Uterus (tissue), 4 donors: ENCODE data around the gene MEPE. TPM values are rescaled to one million over a fixed set of nuclear protein-coding genes. Genes with fewer than 3 reads are reported as not detected.

Source experiments
- DNase-seq, 2 donors: peaks; one replicate each; pipeline ENCODE4 v3.0.0-alpha.2; 2019 to 2020
- H3K27ac ChIP-seq, 2 donors: fragments of 200-600 bp; sonication (generic); 1 replicate in 1 of 2; 2 replicates in 1 of 2; pipeline ENCODE4 v1.5.1; 2016 to 2018
- H3K27me3 ChIP-seq, 2 donors: fragments of 200-600 bp; sonication (generic); one replicate each; pipeline ENCODE4 v1.5.1; 2018 to 2019; ENCODE audit warnings: control low read depth in 1 of 2
- H3K36me3 ChIP-seq, 2 donors: fragments of 200-600 bp; sonication (generic); one replicate each; pipeline ENCODE4 v1.5.1; 2019; ENCODE audit warnings: control low read depth in 1 of 2
- H3K4me1 ChIP-seq, 2 donors: fragments of 200-600 bp; sonication (generic); one replicate each; pipeline ENCODE4 v1.5.1; 2018 to 2019; ENCODE audit warnings: control low read depth in 1 of 2
- H3K4me3 ChIP-seq, 2 donors: fragments of 200-600 bp; sonication (generic); 1 replicate in 1 of 2; 2 replicates in 1 of 2; pipeline ENCODE4 v1.5.1; 2018 to 2019; ENCODE audit warnings: mild to moderate bottlenecking in 1 of 2
- H3K9me3 ChIP-seq, 2 donors: fragments of 200-600 bp; sonication (generic); one replicate each; pipeline ENCODE4 v1.5.1; 2019; ENCODE audit warnings: control low read depth in 1 of 2
- POLR2A ChIP-seq, 2 donors: fragments of 450-650 bp; IDR thresholded peaks; one replicate each; pipeline ENCODE4 v1.6.1; 2016; ENCODE audit warnings: antibody characterized with exemption in 2 of 2, mild to moderate bottlenecking in 1 of 2, moderate library complexity in 1 of 2
- intact Hi-C: fragments of 100-400 bp; cut with DNase I; formaldehyde crosslinking; loops from one replicate; pipeline ENCODE4 v1.15.1; 2023; ENCODE audit warnings: low total_unique reads
- total RNA-seq, 4 donors: library from RNA; depleted of rRNA in 3 of 4; stranded (reverse); fragments of >200 nt in 3 of 4; gene quantifications; one replicate each; pipeline versions ENCODE4 v1.1.0 to v1.2.4, GENCODE V29; 2014 to 2023
- TF ChIP-seq, protein P1 (sequence below), 4 experiments: fragments of 200-600 bp in 2 of 4; fragments of 450-650 bp in 2 of 4; sonication (generic) in 2 of 4; IDR thresholded peaks; one replicate each; pipeline ENCODE4 v1.5.1; 2016 to 2019; ENCODE audit warnings: antibody characterized with exemption in 4 of 4, mild to moderate bottlenecking in 2 of 4, moderate library complexity in 1 of 4
- donor health status: DM: yes; HTN: yes; CAD: no.

MEPE gene
- total RNA-seq, 4 donors from 2014 or later: not detected

DNA sequence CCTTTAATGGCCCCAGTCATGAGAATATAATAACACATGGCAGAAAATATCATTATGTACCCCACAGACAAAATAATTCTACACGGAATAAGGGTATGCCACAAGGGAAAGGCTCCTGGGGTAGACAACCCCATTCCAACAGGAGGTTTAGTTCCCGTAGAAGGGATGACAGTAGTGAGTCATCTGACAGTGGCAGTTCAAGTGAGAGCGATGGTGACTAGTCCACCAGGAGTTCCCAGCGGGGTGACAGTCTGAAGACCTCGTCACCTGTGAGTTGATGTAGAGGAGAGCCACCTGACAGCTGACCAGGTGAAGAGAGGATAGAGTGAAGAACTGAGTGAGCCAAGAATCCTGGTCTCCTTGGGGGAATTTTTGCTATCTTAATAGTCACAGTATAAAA is 13.5 kb downstream of the MEPE start:
- Histone ChIP-seq H3K36me3 (no peaks in the 10 kb centered on the region), H3K9me3 (no peaks in the 10 kb centered on the region), H3K27me3 (no peaks in the 10 kb centered on the region), H3K4me1 (no peaks in the 10 kb centered on the region), H3K27ac (no peak overlapping the region), H3K4me3 (no peak overlapping the region)
- intact Hi-C loops: no loop called here
- DNase-seq: no peak
- TF ChIP-seq, protein P1, sequence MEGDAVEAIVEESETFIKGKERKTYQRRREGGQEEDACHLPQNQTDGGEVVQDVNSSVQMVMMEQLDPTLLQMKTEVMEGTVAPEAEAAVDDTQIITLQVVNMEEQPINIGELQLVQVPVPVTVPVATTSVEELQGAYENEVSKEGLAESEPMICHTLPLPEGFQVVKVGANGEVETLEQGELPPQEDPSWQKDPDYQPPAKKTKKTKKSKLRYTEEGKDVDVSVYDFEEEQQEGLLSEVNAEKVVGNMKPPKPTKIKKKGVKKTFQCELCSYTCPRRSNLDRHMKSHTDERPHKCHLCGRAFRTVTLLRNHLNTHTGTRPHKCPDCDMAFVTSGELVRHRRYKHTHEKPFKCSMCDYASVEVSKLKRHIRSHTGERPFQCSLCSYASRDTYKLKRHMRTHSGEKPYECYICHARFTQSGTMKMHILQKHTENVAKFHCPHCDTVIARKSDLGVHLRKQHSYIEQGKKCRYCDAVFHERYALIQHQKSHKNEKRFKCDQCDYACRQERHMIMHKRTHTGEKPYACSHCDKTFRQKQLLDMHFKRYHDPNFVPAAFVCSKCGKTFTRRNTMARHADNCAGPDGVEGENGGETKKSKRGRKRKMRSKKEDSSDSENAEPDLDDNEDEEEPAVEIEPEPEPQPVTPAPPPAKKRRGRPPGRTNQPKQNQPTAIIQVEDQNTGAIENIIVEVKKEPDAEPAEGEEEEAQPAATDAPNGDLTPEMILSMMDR (IDR thresholded peaks at IDR 0.05): no peak
- no peak for TF ChIP-seq POLR2A (IDR thresholded peaks at IDR 0.05)

DNA sequence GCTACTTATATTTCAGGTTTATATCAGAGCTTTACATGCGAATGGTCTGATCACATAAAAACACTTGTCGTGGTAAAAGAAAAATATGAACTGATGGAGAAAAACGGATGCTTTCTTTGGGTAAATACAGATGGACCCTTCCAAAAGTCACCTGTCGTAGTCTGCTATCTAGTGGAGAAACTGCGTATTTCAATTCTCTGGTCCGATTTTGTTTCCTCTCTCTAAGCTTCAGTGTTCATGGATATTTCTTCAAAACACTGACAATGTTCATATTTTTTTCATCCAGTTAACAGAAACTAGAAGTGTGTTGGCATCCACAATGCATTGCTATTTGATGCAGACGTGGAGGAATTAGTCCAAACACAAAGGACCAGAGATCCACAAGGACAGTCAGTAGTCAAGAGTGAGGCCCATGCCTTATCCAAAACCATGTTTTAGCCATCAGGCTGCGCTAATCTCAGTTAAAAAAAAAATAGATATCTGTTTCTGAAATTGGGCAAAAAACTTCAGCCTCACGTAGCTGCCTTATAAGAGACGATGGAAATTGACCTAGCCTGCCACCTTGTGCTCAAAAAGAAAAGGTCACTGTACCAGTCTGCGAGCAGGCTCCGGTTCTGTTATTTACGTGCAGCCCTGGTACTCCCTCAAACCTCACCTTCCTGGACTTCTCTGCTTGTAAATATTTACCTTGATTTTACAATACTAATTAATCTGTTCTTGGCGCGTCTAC is 16.0 kb downstream of the MEPE start:
- H3K36me3 ChIP-seq: no peaks in the 10 kb centered on the region
- intact Hi-C loops: no loop called here
- peak overlapping the region in 1 of 2 donors; percentile 17 for H3K4me3 ChIP-seq
- H3K27ac ChIP-seq: peak overlapping the region; percentile 64 to 76
- no peaks in the 10 kb centered on the region for H3K27me3 ChIP-seq
- peak; percentile 45 to 66 for DNase-seq
- H3K9me3 ChIP-seq: no peaks in the 10 kb centered on the region
- no peak for TF ChIP-seq POLR2A (IDR thresholded peaks at IDR 0.05)
- TF ChIP-seq, protein P1 (IDR thresholded peaks at IDR 0.05): peak; percentile 52 to 68 (median 66)
- no peaks in the 10 kb centered on the region for H3K4me1 ChIP-seq

DNA sequence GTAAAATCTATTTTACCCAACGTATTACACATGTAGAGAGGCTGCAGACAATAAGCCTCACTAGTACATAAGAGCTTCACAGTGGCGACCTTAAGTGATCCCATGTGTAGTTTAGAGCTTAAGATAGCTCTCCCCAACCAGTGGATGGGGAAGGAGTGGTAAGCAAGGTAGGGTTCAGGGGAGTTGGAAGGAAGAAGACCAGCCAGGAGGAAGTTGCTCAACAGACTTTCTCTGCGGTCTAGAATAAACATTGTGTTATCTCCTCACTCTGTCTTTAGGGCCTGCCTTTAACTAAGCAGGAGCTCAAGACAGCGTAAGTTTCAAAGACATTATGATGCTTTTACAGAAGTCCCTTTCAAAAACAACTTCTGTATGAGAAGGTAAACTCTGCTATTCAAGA is 16.8 kb downstream of the MEPE start:
- no peaks in the 10 kb centered on the region for H3K27me3 ChIP-seq
- no peak for DNase-seq
- no peak overlapping the region for H3K4me3 ChIP-seq
- no peaks in the 10 kb centered on the region for H3K9me3 ChIP-seq
- intact Hi-C loops: loop anchor here (5.0 kb wide), 1 partner anchor 363 kb away; no protein-coding TSS in a partner anchor
- H3K36me3 ChIP-seq: no peaks in the 10 kb centered on the region
- H3K27ac ChIP-seq: peak overlapping the region in 1 of 2 donors; percentile 76
- TF ChIP-seq, protein P1 (IDR thresholded peaks at IDR 0.05): no peak
- no peak for TF ChIP-seq POLR2A (IDR thresholded peaks at IDR 0.05)
- H3K4me1 ChIP-seq: no peaks in the 10 kb centered on the region

DNA sequence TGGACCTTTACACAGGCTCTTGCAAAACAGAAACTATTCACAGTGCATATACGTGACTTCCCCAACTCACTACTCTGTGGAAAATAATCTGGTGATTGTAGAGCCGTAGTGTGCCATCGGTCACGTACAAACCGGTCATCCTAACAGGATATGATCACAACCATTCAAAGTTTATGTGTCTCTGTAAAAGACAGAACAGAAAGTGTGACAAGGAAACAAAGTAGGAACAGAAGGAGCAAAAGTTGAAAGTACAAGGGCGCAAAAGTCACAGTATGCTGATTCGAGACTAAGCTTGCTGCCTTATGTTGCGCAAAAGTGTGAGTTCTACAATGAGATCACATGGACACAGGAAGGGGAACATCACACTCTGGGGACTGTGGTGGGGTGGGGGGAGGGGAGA is 18.6 kb downstream of the MEPE start:
- Histone ChIP-seq H3K36me3 (no peaks in the 10 kb centered on the region), H3K27ac (no peak overlapping the region), H3K27me3 (no peaks in the 10 kb centered on the region), H3K4me3 (no peak overlapping the region), H3K4me1 (no peaks in the 10 kb centered on the region), H3K9me3 (no peaks in the 10 kb centered on the region)
- intact Hi-C loops: loop anchor here (5.0 kb wide), 1 partner anchor 361 kb away; no protein-coding TSS in a partner anchor
- TF ChIP-seq, protein P1 (IDR thresholded peaks at IDR 0.05): no peak
- TF ChIP-seq POLR2A (IDR thresholded peaks at IDR 0.05): no peak
- DNase-seq: no peak

GRCh38 chr4:87851953-87852352 is 19.2 kb downstream of the MEPE start:
- Histone ChIP-seq H3K27ac (no peak overlapping the region), H3K4me1 (no peaks in the 10 kb centered on the region), H3K27me3 (no peaks in the 10 kb centered on the region), H3K9me3 (no peaks in the 10 kb centered on the region), H3K36me3 (no peaks in the 10 kb centered on the region), H3K4me3 (no peak overlapping the region)
- TF ChIP-seq POLR2A (IDR thresholded peaks at IDR 0.05): no peak
- TF ChIP-seq, protein P1 (IDR thresholded peaks at IDR 0.05): no peak
- intact Hi-C loops: loop anchor here (5.0 kb wide), 1 partner anchor 360 kb away; no protein-coding TSS in a partner anchor
- no peak for DNase-seq
